SK-N-SH treated with all-trans-retinoic acid at 6 μM for 48 hours (cell line): Measurements from ENCODE around the gene TOR1A.

ENCODE experiments used
- ARNTL ChIP-seq: fragments of 450-650 bp; formaldehyde crosslinking; IDR thresholded peaks from 2 replicates; pipeline ENCODE4 v1.5.0; 2020; ENCODE audit warnings: low read depth, mild to moderate bottlenecking, moderate library complexity, borderline replicate concordance
- BACH2 ChIP-seq: fragments of 250-450 bp; sonication (Bioruptor Pico); IDR thresholded peaks from 2 replicates; pipeline ENCODE4 v1.9.0; 2021; ENCODE audit warnings: mild to moderate bottlenecking, borderline replicate concordance
- CSRNP3 ChIP-seq: fragments of 250-450 bp; sonication (Bioruptor Pico); IDR thresholded peaks from 2 replicates; pipeline ENCODE4 v1.5.1; 2021; ENCODE audit warnings: mild to moderate bottlenecking, moderate library complexity
- GLIS3 ChIP-seq: fragments of 250-450 bp; sonication (Bioruptor Pico); IDR thresholded peaks from 2 replicates; pipeline ENCODE4 v1.5.0; 2020; ENCODE audit warnings: mild to moderate bottlenecking, moderate library complexity
- PATZ1 ChIP-seq: fragments of 250-450 bp; sonication (Bioruptor Pico); IDR thresholded peaks from 2 replicates; pipeline ENCODE4 v1.8.0; 2020; ENCODE audit warnings: mild to moderate bottlenecking, moderate library complexity, borderline replicate concordance
- RARB ChIP-seq: fragments of 250-450 bp; sonication (Bioruptor Pico); IDR thresholded peaks from 2 replicates; pipeline ENCODE4 v1.8.0; 2021; ENCODE audit warnings: mild to moderate bottlenecking, moderate library complexity
- SNAI2 ChIP-seq: fragments of 250-450 bp; sonication (Bioruptor Pico); IDR thresholded peaks from 2 replicates; pipeline ENCODE4 v1.5.0; 2020; ENCODE audit warnings: mild to moderate bottlenecking, moderate library complexity
- ZC3H10 ChIP-seq: fragments of 250-450 bp; sonication (Bioruptor Pico); IDR thresholded peaks from 2 replicates; pipeline ENCODE4 v1.5.1; 2021; ENCODE audit warnings: mild to moderate bottlenecking, moderate library complexity
- ZNF70 ChIP-seq: fragments of 450-650 bp; formaldehyde crosslinking; IDR thresholded peaks from 2 replicates; pipeline ENCODE4 v1.5.0; 2020; ENCODE audit warnings: mild to moderate bottlenecking, moderate library complexity

DNA sequence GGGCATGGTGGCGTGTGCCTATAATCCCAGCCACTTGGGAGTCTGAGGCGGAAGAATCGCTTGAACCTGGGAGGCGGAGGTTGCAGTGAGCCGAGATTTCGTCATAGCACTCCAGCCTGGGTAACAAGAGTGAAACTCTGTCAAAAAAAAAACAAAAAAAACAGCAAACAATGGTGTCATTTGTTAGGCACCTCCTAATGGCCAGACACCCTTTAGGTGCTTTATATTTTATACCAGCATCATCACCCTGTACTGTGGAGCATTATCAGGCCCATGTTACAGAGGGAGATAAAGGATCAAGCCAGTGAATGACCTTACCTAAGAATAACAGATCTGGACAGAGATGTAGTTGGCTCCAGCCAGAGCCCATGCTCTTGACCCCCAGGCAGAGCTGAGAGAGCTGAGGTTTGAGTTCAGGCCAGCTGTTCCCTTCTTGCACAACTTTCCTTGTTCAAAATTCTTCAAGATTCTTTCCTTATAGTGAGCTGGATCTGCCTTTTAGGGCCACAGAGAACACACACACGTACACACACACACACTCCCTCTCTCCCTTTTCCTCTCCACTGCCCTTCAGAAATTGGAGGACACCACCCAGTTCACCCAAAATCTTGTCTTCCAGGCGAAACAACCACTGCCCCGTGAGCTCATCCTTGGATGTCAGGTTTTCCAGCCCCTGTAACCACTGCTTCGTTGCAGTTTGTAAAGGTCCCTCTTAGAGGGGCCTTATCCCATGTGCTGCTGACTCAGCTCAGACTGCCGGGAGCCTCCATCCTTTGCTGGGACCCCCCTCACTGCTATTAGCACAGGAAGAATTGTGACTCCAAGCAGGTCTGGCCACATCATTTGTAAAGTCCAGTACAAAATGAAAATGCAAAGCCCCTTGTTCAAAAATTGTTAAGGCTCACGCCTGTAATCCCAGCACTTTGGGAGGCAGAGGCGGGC, 60.7 kb downstream of the TOR1A start:
- TF ChIP-seq BACH2 (CRISPR knock-in tag) (no peak), SNAI2 (CRISPR knock-in tag) (no peak), CSRNP3 (CRISPR knock-in tag) (no peak), ZNF70 (no peak), ZC3H10 (CRISPR knock-in tag) (no peak), PATZ1 (no peak), GLIS3 (CRISPR knock-in tag) (no peak), RARB (no peak), ARNTL (no peak)
